ENCODE measurements around the gene TMEM259. TPM values are rescaled to one million over a fixed set of nuclear protein-coding genes. Genes with fewer than 3 reads are reported as not detected.

Gene TMEM259
- total and polyA plus RNA-seq, 2 of the 8 experiments (the other 6 are each of a cell fraction or from before 2014, with no cell fraction given), result 140 to 243 TPM

GRCh38 chr19:1042689-1043511, 22.0 kb upstream of the TMEM259 start (continued):
- TF ChIP-seq ZNF274 (IDR thresholded peaks at IDR 0.05; ENCODE audit: borderline replicate concordance, extremely low read depth, low read length) (no peak), SAP30 (IDR thresholded peaks at IDR 0.05; ENCODE audit: insufficient read depth, insufficient replicate concordance, low read length) (no peak), CTBP2 (IDR thresholded peaks at IDR 0.05; ENCODE audit: borderline replicate concordance, insufficient read depth, insufficient read length, low read length) (no peak), CHD1 (IDR thresholded peaks at IDR 0.05; ENCODE audit: low read depth, low read length) (no peak), BCL11A (IDR thresholded peaks at IDR 0.05; ENCODE audit: low read depth in 2 of 2, low read length in 2 of 2) (no peak), SIN3A (conservative IDR thresholded peaks at IDR 0.05 in 1 of 2, IDR thresholded peaks at IDR 0.05 in 1 of 2; ENCODE audit: low read depth in 1 of 2, low read length in 2 of 2) (no peak)
- TF ChIP-seq, protein P1, sequence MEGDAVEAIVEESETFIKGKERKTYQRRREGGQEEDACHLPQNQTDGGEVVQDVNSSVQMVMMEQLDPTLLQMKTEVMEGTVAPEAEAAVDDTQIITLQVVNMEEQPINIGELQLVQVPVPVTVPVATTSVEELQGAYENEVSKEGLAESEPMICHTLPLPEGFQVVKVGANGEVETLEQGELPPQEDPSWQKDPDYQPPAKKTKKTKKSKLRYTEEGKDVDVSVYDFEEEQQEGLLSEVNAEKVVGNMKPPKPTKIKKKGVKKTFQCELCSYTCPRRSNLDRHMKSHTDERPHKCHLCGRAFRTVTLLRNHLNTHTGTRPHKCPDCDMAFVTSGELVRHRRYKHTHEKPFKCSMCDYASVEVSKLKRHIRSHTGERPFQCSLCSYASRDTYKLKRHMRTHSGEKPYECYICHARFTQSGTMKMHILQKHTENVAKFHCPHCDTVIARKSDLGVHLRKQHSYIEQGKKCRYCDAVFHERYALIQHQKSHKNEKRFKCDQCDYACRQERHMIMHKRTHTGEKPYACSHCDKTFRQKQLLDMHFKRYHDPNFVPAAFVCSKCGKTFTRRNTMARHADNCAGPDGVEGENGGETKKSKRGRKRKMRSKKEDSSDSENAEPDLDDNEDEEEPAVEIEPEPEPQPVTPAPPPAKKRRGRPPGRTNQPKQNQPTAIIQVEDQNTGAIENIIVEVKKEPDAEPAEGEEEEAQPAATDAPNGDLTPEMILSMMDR (IDR thresholded peaks at IDR 0.05; ENCODE audit: control extremely low read depth in 1 of 3, insufficient read depth in 1 of 3, low read depth in 1 of 3, low read length in 3 of 3), result no peak

Data from H1 (cell line).